Mesenteric fat pad (tissue), 1 donor: ENCODE measurements around the gene LAMA1. TPM values are rescaled to one million over a fixed set of nuclear protein-coding genes. Genes with fewer than 3 reads are reported as not detected.

Experiments used
- DNase-seq: peaks from one replicate; pipeline ENCODE4 v3.0.0-alpha.2; 2020; ENCODE audit warnings: low spot score
- total RNA-seq: library from RNA; stranded (reverse); fragmentation: NEBNext Ultra II Directional; extraction: Animal tissue kit (Norgen Biotek cat#: 25700); gene quantifications from one replicate; pipeline ENCODE4 v1.2.1, GENCODE V29; 2021
- donor health status: DM: yes; HTN: yes; CAD: no.

Gene LAMA1
- total RNA-seq, 1 donor from 2014 or later, result 7.9 TPM

GRCh38 chr18:7062236-7062635, 55.4 kb downstream of the LAMA1 start:
- DNase-seq, result no peak

GRCh38 chr18:7059276-7059675, 58.3 kb downstream of the LAMA1 start:
- DNase-seq, result no peak

DNA sequence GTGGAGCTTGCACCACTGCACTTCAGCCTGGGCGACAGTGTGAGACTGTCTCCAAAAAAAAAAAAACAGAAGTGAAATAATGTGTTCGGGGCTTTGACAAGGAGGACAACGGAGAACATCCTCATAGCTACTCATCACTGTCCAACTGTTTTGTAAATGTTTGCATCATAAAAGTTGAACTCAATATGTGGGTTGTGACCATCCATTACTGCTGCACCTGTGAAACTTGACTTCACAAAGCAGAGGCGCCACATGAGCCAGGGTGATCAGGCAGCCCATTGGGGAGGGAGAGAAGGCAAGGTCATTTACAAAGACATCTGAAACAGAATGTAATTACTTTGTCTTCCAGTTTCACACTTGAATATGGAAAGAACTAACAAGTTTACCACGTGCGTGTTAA, 61.6 kb downstream of the LAMA1 start:
- DNase-seq, result no peak

DNA sequence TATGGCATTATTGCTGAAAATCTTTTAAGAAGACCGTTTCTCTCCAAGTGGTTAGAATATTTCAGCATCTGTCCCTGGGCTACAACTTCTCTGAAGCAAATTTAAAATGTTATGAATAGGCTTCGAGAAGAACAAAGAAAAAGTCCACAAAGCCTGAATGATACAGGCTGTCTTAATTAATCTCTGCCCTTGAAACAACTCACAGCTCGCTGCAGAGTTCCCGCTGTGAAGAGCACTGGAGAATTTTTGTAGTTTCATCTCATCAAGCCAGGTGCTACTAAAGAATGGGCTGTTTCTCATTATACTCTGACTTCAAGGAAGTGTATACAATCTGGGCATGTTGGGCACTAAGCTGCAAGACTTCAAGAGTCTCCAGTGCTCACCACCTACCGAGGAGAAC, 67.6 kb downstream of the LAMA1 start:
- no peak for DNase-seq

DNA sequence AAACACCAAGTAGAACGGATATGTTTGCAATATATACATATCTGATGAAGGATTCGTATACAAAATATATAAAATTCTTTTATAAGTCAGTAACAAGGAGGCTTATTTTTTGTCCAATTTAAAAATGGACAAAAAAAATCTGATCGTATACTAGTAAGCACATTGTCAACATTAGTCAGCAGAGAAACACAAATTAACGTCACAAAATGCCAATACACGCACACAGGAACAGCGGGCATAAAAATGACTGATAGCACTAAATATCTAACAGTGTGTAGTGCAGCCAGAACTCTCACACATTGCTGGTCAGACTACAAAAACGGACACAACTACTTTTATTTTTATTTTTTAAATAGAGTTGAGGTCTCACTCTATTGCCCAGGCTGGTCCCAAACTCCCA, 69.5 kb downstream of the LAMA1 start:
- no peak for DNase-seq

GRCh38 chr18:7047336-7047735, 70.3 kb downstream of the LAMA1 start:
- DNase-seq, result no peak

DNA sequence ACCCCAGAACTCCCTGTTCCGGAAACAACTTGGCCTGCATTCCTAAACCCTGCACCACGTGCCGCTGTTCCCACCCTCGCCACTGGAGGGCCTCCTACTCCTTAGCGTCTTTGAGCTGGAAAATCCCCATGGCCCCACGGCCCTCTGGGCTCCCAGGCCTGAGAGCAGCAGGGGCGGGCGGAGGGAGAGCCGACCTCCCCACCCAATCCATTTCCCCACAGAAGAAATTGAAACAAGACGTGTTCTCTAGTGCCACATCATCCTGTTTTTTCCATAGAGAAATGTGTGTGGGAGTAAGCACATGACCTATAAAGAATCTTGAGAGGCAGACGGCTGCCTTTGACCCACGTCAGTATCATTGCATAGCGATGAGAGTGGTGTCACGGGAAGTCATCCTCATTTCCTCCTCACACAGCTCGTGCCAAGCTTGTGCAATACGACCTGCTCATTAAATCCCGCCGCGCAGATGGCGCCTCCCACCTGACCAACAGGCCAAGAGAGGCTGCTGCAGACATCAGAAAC, 79.2 kb downstream of the LAMA1 start:
- DNase-seq, result no peak

DNA sequence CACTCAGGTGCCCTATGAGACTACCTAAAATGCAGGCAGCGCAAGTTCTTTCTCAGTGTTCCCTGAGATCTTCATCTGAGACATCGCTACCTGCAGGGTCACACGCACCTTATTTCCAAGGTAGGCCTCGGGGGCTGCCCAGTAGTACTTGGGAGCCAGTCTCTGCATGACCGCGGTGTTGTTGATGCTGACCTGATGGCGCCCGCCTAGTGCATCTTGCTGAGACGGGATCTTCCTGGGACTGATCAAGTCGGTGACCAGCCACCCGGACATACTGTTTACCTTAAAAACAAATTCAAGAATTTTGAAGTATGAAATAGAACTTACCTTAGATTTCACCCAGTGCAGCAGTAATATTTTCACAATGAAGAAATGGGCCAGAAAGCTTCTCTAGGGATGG, 80.1 kb downstream of the LAMA1 start:
- no peak for DNase-seq

DNA sequence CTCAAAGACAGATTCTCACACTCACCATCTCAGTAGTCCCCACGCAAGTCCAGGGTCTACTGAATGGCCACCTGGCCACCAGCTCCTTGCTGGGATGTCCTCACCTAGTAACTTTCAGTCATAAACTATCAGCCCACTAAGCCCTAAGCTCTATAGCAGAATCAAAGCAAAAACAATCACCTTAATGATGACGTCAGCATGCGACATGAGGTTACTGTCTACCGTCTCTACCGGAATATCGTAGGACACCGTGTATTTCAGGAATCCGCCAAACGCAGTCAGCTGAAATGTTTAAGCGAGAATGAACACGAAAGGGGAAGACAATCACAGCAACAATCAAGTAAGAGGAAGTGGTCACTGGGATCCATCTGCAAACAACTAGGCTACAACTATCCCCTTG, 81.8 kb downstream of the LAMA1 start:
- DNase-seq, result no peak

DNA sequence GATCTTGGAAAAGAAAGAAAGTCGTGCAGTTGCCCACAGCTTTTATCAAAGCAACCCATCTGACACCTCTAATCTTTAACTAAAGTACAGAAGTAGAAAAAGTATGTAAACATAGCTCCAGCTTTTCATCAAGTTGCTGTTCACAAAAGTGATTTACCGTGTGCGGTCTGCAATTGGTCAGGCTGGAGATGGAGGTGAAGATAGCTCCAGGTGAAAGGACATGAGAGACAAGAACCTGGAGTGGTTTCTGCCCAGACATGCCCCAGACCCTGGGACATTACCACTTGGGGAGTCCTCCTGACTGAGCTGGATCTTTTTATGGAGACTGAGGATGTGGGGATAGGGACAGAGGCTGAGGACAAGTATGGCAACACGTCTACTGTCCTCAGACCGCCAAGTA, 82.7 kb downstream of the LAMA1 start:
- no peak for DNase-seq

- DNase-seq, result no peak
Measured at GRCh38 chr18:7032537-7032936, 85.1 kb downstream of the LAMA1 start.

DNA sequence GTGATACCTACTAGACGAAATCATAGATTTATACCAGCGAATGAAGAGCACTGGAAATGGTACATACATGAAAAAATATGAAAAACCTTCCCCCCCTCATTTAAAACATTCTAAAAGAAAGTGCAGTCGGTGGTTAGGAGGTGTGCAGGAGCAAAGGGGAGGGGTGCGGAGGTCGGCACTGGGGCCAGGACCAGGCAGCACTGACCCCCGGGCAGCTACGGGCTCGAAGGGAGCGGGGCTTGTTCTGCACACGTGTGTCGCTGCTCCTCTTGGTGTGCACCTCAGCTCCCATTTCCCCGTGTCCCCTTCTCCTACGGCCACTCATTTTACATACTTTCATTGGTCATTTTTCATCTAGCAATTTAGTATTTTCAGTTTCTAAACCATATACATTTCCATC, 89.0 kb downstream of the LAMA1 start:
- DNase-seq, result no peak

DNA sequence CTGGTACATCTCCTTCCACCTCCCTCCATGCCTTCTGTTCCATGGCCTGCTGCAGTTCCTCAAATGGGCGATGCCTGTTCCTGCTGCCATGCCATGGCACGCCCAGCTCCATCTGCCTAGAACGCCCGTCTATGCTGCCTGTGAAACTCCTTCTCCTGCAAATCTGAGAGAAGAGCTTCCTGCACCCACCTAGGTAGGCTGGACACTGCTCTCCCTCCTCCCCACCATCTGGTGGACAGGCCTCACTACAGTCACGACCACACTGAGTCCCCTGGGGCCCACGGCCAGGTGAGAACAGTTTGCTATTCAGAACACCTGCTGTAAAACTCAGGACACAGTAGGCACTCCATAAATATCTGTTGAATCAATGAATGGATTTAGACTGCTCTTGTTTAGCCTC, 92.4 kb downstream of the LAMA1 start:
- DNase-seq, result no peak

DNA sequence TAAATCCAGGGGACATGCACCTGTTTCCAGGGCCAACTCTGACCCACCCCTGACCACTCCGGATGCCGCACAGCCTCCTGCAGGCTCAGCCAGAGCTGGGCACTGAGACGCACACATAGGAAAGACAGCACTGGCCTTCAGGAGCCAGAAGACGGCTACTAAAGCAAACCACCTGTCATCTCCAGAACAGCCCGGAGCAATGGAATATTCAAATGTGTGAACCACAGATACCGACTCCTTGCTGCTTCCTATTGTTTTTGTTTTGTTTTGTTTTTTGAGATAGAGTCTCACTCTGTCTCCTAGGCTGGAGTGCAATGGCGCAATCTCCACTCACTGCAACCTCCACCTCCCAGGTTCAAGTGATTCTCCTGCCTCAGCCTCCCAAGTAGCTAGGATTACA, 94.0 kb downstream of the LAMA1 start:
- DNase-seq, result no peak

GRCh38 chr18:7023063-7023580, 94.5 kb downstream of the LAMA1 start:
- no peak for DNase-seq

DNA sequence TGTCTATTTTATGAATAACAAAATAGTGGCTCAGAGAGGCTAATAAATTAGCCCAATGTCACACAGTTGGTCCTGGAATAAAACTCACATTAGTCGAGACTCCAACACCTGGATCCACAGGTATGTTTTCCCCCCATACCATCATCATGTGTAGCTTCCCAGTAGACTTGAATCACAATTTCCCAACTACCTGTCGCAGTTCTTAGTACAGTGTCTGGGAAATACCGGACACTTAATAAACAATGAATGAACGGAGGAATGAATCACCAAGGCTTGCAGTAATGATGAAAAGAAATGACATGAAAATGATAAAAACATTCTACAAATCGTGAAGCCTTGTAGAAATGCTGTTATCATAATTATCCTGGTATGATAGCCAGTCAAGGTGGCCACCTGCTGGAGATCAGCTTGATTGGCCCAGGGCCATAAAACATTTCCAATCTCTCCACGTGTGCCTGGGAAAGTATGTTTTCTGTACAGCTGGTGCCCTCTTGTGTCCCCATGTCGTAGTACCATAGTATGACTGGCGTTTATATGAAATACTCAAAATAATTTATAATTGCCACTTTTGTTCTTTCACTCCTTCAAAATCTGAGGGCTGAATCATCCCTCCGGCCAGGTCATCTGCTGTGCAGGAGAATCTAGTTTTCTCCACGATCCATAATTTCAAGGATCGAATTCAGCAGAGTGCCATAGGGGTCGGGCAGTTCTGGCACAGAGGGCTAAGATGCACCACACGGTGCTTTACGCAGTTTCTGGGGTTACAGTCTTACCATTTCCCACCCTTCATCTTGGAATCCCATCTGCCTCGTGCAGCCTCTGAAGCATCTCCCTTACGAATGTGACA, 95.4 kb downstream of the LAMA1 start:
- DNase-seq, result no peak

- no peak for DNase-seq
Measured at GRCh38 chr18:7020995-7021777, 96.4 kb downstream of the LAMA1 start.

- DNase-seq, result no peak
Measured at GRCh38 chr18:7017013-7017412, 100.6 kb downstream of the LAMA1 start.

- no peak for DNase-seq
Measured at GRCh38 chr18:7011142-7011541, 106.5 kb downstream of the LAMA1 start.

DNA sequence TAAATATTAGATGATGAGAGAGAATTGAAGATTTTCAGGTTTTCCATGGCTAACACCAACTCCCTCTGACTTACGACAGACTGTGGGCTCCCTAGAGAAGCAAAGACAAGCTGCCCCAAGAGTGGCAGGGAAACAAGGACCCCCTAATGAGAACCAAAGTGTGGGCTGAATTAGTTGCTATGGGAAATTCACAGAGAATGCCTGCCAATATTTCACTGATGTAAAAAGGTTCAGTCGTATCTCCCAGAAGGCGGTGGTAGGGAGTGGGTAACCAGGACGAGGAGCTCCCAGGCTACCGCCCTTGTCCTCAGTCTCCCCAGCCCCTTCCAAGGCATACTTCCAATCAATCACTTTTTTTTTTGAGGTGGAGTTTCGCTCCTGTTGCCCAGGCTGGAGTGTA, 113.6 kb downstream of the LAMA1 start:
- DNase-seq, result no peak

- DNase-seq, result no peak
Measured at GRCh38 chr18:7002107-7002506, 115.5 kb downstream of the LAMA1 start.

GRCh38 chr18:7000484-7001096, 117.0 kb downstream of the LAMA1 start:
- DNase-seq, result no peak
